Mucosa of descending colon (tissue), 3 donors: ENCODE results near the gene C14orf132. TPM values are rescaled to one million over a fixed set of nuclear protein-coding genes. Genes with fewer than 3 reads are reported as not detected.

Experiments
- ATAC-seq: fragments of 200-7000 bp; cut with Tn5 transposase; one replicate; pipeline ENCODE4 v1.9.1; 2020; ENCODE audit warnings: mild to moderate bottlenecking, moderate library complexity
- DNase-seq, 3 donors: peaks; one replicate each; pipeline ENCODE4 v3.0.0-alpha.2; 2020
- H3K36me3 ChIP-seq: fragments of 200-600 bp; one replicate; pipeline ENCODE4 v1.8.0; 2021; ENCODE audit warnings: low read depth, mild to moderate bottlenecking
- H3K4me1 ChIP-seq: fragments of 200-600 bp; one replicate; pipeline ENCODE4 v1.8.0; 2021; ENCODE audit warnings: low read depth, mild to moderate bottlenecking
- H3K4me3 ChIP-seq: fragments of 200-600 bp; one replicate; pipeline ENCODE4 v1.8.0; 2021; ENCODE audit warnings: mild to moderate bottlenecking
- H3K9me3 ChIP-seq: fragments of 200-600 bp; one replicate; pipeline ENCODE4 v1.8.0; 2021; ENCODE audit warnings: mild to moderate bottlenecking
- CTCF ChIP-seq: fragments of 200-600 bp; IDR thresholded peaks from one replicate; pipeline ENCODE4 v1.8.0; 2022; ENCODE audit warnings: antibody characterized with exemption, mild to moderate bottlenecking
- intact Hi-C, 2 donors: fragments of 100-400 bp; cut with DNase I in 1 of 2; cut with micrococcal nuclease in 1 of 2; formaldehyde crosslinking; loops; one replicate each; pipeline versions ENCODE4 v1.11.0 to v1.11.1; 2022; cut with DNase I, micrococcal nuclease
- total RNA-seq, 3 donors: library from RNA; stranded (reverse); fragmentation: NEBNext Ultra II Directional in 2 of 3; extraction: Animal tissue kit (Norgen Biotek cat#: 25700) in 2 of 3; gene quantifications; one replicate each; pipeline versions ENCODE4 v1.2.1 to v1.2.4, GENCODE V29; 2021 to 2023
- donor health status: DM: no; HTN: no; CAD: no; lungs with moderate emphysema.
- donor health status: DM: no; HTN: no; CAD: no.
- donor health status: DM: no; HTN: yes; CAD: no.

Gene C14orf132
- total RNA-seq, 3 donors from 2014 or later, result 1.8 to 21.8 (median 4.9) TPM

- no peaks in the 10 kb centered on the region for H3K36me3 ChIP-seq
- no peaks in the 10 kb centered on the region for H3K4me1 ChIP-seq
- TF ChIP-seq CTCF, result no peak
- H3K9me3 ChIP-seq, result peaks cover 6% of the 10 kb centered on the region
- H3K4me3 ChIP-seq, result no peak overlapping the region
- DNase-seq (no peak), ATAC-seq (no peak)
- intact Hi-C loops, result no loop called here
These were observed 74.8 kb downstream of the C14orf132 start for GRCh38 chr14:96114002-96114401.

GRCh38 chr14:96117101-96117897 lies 78.1 kb downstream of the C14orf132 start:
- H3K4me3 ChIP-seq, result no peak overlapping the region
- ATAC-seq (no peak), DNase-seq (no peak)
- no peaks in the 10 kb centered on the region for H3K4me1 ChIP-seq
- H3K36me3 ChIP-seq, result no peaks in the 10 kb centered on the region
- intact Hi-C loops, result no loop called here
- no peak for TF ChIP-seq CTCF
- peaks cover 6% of the 10 kb centered on the region for H3K9me3 ChIP-seq

- intact Hi-C loops, result no loop called here
- no peaks in the 10 kb centered on the region for H3K36me3 ChIP-seq
- no peak for DNase-seq
- no peak for TF ChIP-seq CTCF
- no peak for ATAC-seq
- no peak overlapping the region for H3K4me3 ChIP-seq
- H3K9me3 ChIP-seq, result peaks cover 6% of the 10 kb centered on the region
- H3K4me1 ChIP-seq, result no peaks in the 10 kb centered on the region
These were observed 78.8 kb downstream of the C14orf132 start for GRCh38 chr14:96117960-96118359.

- Histone ChIP-seq H3K4me1 (no peaks in the 10 kb centered on the region), H3K36me3 (no peaks in the 10 kb centered on the region), H3K4me3 (no peak overlapping the region), H3K9me3 (peaks cover 6% of the 10 kb centered on the region)
- DNase-seq (no peak), ATAC-seq (no peak)
- TF ChIP-seq CTCF, result no peak
- intact Hi-C loops, result no loop called here
These were observed 79.2 kb downstream of the C14orf132 start for GRCh38 chr14:96118391-96118790.

GRCh38 chr14:96119947-96120346 lies 80.8 kb downstream of the C14orf132 start:
- no peak for ATAC-seq
- Histone ChIP-seq H3K36me3 (no peaks in the 10 kb centered on the region), H3K9me3 (no peaks in the 10 kb centered on the region), H3K4me1 (no peaks in the 10 kb centered on the region), H3K4me3 (no peak overlapping the region)
- intact Hi-C loops, result no loop called here
- no peak for DNase-seq
- no peak for TF ChIP-seq CTCF
